ENCODE results near the gene KCNH1. TPM values are rescaled to one million over a fixed set of nuclear protein-coding genes. Genes with fewer than 3 reads are reported as not detected.
"Not testable (repeated sequence)": the region's sequence is repeated elsewhere in the genome, so short reads cannot be mapped to it uniquely, and the experiment has no call there.

KCNH1 gene
- polyA plus RNA-seq, 2 donors: 0.06 to 0.08 TPM

DNA sequence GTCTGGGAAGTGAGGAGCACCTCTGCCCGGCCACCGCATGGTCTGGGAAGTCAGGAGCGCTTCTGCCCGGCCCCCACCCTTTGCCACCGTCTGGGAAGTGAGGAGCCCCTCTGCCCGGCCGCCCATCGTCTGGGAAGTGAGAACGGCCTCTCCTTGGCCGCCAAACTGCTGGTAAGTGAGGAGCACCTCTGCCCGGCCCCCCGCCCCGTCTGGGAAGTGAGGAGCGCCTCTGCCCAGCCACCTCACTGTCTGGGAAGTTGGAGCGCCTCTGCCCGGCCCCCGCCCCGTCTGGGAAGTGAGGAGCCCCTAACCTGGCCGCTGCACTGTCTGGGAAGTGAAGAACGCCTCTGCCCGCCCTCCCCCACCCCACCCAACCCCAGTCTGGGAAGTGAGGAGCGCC, 22.6 kb downstream of the KCNH1 start:
- H3K4me1 ChIP-seq (ENCODE audit: control insufficient read depth in 2 of 2, insufficient read depth in 2 of 2, low read length in 1 of 2): no peaks in the 10 kb centered on the region
- WGBS, 2 donors: 89 to 93% methylated on average over 20 to 22 of the region's 22 CpGs
- H3K4me3 ChIP-seq (ENCODE audit: low read depth in 1 of 2, low read length in 2 of 2): no peak overlapping the region
- H3K27ac ChIP-seq (ENCODE audit: low read depth in 2 of 2, low read length in 1 of 2): no peak overlapping the region
- H3K36me3 ChIP-seq (ENCODE audit: control insufficient read depth in 2 of 2, insufficient read depth in 2 of 2, low read length in 1 of 2): no peaks in the 10 kb centered on the region
- no peaks in the 10 kb centered on the region for H3K9me3 ChIP-seq (ENCODE audit: control insufficient read depth in 2 of 2, insufficient read depth in 1 of 2, low read depth in 1 of 2, low read length in 1 of 2)
- H3K27me3 ChIP-seq (ENCODE audit: control insufficient read depth in 1 of 2, insufficient read depth in 2 of 2, low read length in 2 of 2): no peaks in the 10 kb centered on the region

GRCh38 chr1:211101481-211101880, 32.5 kb downstream of the KCNH1 start:
- Histone ChIP-seq H3K4me1 (ENCODE audit: control insufficient read depth in 2 of 2, insufficient read depth in 2 of 2, low read length in 1 of 2) (no peaks in the 10 kb centered on the region), H3K9me3 (ENCODE audit: control insufficient read depth in 2 of 2, insufficient read depth in 1 of 2, low read depth in 1 of 2, low read length in 1 of 2) (no peaks in the 10 kb centered on the region), H3K27ac (ENCODE audit: low read depth in 2 of 2, low read length in 1 of 2) (no peak overlapping the region), H3K36me3 (ENCODE audit: control insufficient read depth in 2 of 2, insufficient read depth in 2 of 2, low read length in 1 of 2) (no peaks in the 10 kb centered on the region), H3K27me3 (ENCODE audit: control insufficient read depth in 1 of 2, insufficient read depth in 2 of 2, low read length in 2 of 2) (no peaks in the 10 kb centered on the region), H3K4me3 (ENCODE audit: low read depth in 1 of 2, low read length in 2 of 2) (no peak overlapping the region)
- whole genome bisulfite sequencing, 2 donors: 46 to 64% methylated on average over 2 of the region's 2 CpGs

GRCh38 chr1:211099393-211099792, 34.6 kb downstream of the KCNH1 start:
- Histone ChIP-seq H3K27ac (ENCODE audit: low read depth in 2 of 2, low read length in 1 of 2) (no peak overlapping the region), H3K4me1 (ENCODE audit: control insufficient read depth in 2 of 2, insufficient read depth in 2 of 2, low read length in 1 of 2) (no peaks in the 10 kb centered on the region), H3K27me3 (ENCODE audit: control insufficient read depth in 1 of 2, insufficient read depth in 2 of 2, low read length in 2 of 2) (no peaks in the 10 kb centered on the region), H3K4me3 (ENCODE audit: low read depth in 1 of 2, low read length in 2 of 2) (no peak overlapping the region), H3K9me3 (ENCODE audit: control insufficient read depth in 2 of 2, insufficient read depth in 1 of 2, low read depth in 1 of 2, low read length in 1 of 2) (no peaks in the 10 kb centered on the region), H3K36me3 (ENCODE audit: control insufficient read depth in 2 of 2, insufficient read depth in 2 of 2, low read length in 1 of 2) (no peaks in the 10 kb centered on the region)
- 64 to 72% methylated on average over 5 of the region's 5 CpGs for WGBS, 2 donors

- no peak overlapping the region for H3K4me3 ChIP-seq (ENCODE audit: low read depth in 1 of 2, low read length in 2 of 2)
- H3K36me3 ChIP-seq (ENCODE audit: control insufficient read depth in 2 of 2, insufficient read depth in 2 of 2, low read length in 1 of 2): no peaks in the 10 kb centered on the region
- H3K27ac ChIP-seq (ENCODE audit: low read depth in 2 of 2, low read length in 1 of 2): no peak overlapping the region
- 76 to 80% methylated on average over 2 of the region's 2 CpGs for WGBS, 2 donors
- no peaks in the 10 kb centered on the region for H3K9me3 ChIP-seq (ENCODE audit: control insufficient read depth in 2 of 2, insufficient read depth in 1 of 2, low read depth in 1 of 2, low read length in 1 of 2)
- no peaks in the 10 kb centered on the region for H3K4me1 ChIP-seq (ENCODE audit: control insufficient read depth in 2 of 2, insufficient read depth in 2 of 2, low read length in 1 of 2)
- H3K27me3 ChIP-seq (ENCODE audit: control insufficient read depth in 1 of 2, insufficient read depth in 2 of 2, low read length in 2 of 2): no peaks in the 10 kb centered on the region
Measured at GRCh38 chr1:211095381-211095780, 38.6 kb downstream of the KCNH1 start.

DNA sequence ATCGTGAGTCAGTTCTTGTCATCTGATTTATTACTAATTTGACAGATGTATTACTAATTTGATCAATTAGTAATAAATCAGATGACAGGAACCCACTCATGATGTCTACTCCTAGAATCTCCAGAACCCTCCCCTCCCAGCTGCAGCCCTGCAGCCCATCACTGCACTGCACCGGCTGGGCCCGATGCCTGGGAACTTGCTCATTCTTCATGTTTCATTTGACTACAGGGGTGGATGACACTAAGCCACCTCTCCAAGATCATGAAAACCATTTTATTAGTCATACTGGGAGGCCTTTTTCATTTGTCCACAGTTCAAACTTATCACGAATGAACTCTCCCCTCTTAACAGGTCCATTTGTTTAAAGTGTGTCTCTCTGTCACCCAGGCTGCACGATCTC, 41.0 kb downstream of the KCNH1 start:
- 85 to 88% methylated on average over 5 of the region's 5 CpGs for WGBS, 2 donors
- no peaks in the 10 kb centered on the region for H3K9me3 ChIP-seq (ENCODE audit: control insufficient read depth in 2 of 2, insufficient read depth in 1 of 2, low read depth in 1 of 2, low read length in 1 of 2)
- H3K4me3 ChIP-seq (ENCODE audit: low read depth in 1 of 2, low read length in 2 of 2): no peak overlapping the region
- no peaks in the 10 kb centered on the region for H3K27me3 ChIP-seq (ENCODE audit: control insufficient read depth in 1 of 2, insufficient read depth in 2 of 2, low read length in 2 of 2)
- H3K4me1 ChIP-seq (ENCODE audit: control insufficient read depth in 2 of 2, insufficient read depth in 2 of 2, low read length in 1 of 2): no peaks in the 10 kb centered on the region
- H3K27ac ChIP-seq (ENCODE audit: low read depth in 2 of 2, low read length in 1 of 2): no peak overlapping the region
- no peaks in the 10 kb centered on the region for H3K36me3 ChIP-seq (ENCODE audit: control insufficient read depth in 2 of 2, insufficient read depth in 2 of 2, low read length in 1 of 2)

GRCh38 chr1:211091867-211092266, 42.1 kb downstream of the KCNH1 start:
- Histone ChIP-seq H3K9me3 (ENCODE audit: control insufficient read depth in 2 of 2, insufficient read depth in 1 of 2, low read depth in 1 of 2, low read length in 1 of 2) (no peaks in the 10 kb centered on the region), H3K4me1 (ENCODE audit: control insufficient read depth in 2 of 2, insufficient read depth in 2 of 2, low read length in 1 of 2) (no peaks in the 10 kb centered on the region), H3K4me3 (ENCODE audit: low read depth in 1 of 2, low read length in 2 of 2) (no peak overlapping the region), H3K36me3 (ENCODE audit: control insufficient read depth in 2 of 2, insufficient read depth in 2 of 2, low read length in 1 of 2) (no peaks in the 10 kb centered on the region), H3K27me3 (ENCODE audit: control insufficient read depth in 1 of 2, insufficient read depth in 2 of 2, low read length in 2 of 2) (no peaks in the 10 kb centered on the region), H3K27ac (ENCODE audit: low read depth in 2 of 2, low read length in 1 of 2) (no peak overlapping the region)
- WGBS, 2 donors: 78 to 83% methylated on average over 2 of the region's 2 CpGs

- no peaks in the 10 kb centered on the region for H3K9me3 ChIP-seq (ENCODE audit: control insufficient read depth in 2 of 2, insufficient read depth in 1 of 2, low read depth in 1 of 2, low read length in 1 of 2)
- no peak overlapping the region for H3K27ac ChIP-seq (ENCODE audit: low read depth in 2 of 2, low read length in 1 of 2)
- 47 to 52% methylated on average over 2 of the region's 2 CpGs for WGBS, 2 donors
- no peaks in the 10 kb centered on the region for H3K36me3 ChIP-seq (ENCODE audit: control insufficient read depth in 2 of 2, insufficient read depth in 2 of 2, low read length in 1 of 2)
- H3K4me1 ChIP-seq (ENCODE audit: control insufficient read depth in 2 of 2, insufficient read depth in 2 of 2, low read length in 1 of 2): no peaks in the 10 kb centered on the region
- H3K4me3 ChIP-seq (ENCODE audit: low read depth in 1 of 2, low read length in 2 of 2): no peak overlapping the region
- no peaks in the 10 kb centered on the region for H3K27me3 ChIP-seq (ENCODE audit: control insufficient read depth in 1 of 2, insufficient read depth in 2 of 2, low read length in 2 of 2)
Measured at GRCh38 chr1:211089536-211089935, 44.4 kb downstream of the KCNH1 start.

DNA sequence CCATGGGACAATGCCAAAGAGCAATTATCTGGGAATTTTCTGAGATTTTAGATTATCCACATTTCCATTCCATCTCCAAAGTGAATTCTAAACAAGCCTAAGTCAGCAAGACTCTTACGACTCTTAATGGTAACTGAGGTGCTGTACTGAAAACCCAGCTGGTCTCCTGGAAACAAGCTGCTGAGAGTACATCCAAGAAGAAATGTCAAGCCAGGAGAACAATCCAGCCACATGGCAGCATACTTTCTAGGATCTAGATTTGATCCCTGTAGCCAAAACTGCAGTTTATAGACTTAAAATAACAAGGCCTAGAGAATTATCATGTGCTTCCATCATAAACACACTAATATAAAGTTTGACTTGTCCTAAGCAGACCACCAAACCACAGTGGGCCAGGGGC, 45.8 kb downstream of the KCNH1 start:
- Histone ChIP-seq H3K9me3 (ENCODE audit: control insufficient read depth in 2 of 2, insufficient read depth in 1 of 2, low read depth in 1 of 2, low read length in 1 of 2) (no peaks in the 10 kb centered on the region), H3K27me3 (ENCODE audit: control insufficient read depth in 1 of 2, insufficient read depth in 2 of 2, low read length in 2 of 2) (no peaks in the 10 kb centered on the region), H3K27ac (ENCODE audit: low read depth in 2 of 2, low read length in 1 of 2) (no peak overlapping the region), H3K36me3 (ENCODE audit: control insufficient read depth in 2 of 2, insufficient read depth in 2 of 2, low read length in 1 of 2) (no peaks in the 10 kb centered on the region), H3K4me1 (ENCODE audit: control insufficient read depth in 2 of 2, insufficient read depth in 2 of 2, low read length in 1 of 2) (no peaks in the 10 kb centered on the region), H3K4me3 (ENCODE audit: low read depth in 1 of 2, low read length in 2 of 2) (no peak overlapping the region)
- 75 to 81% methylated on average over 1 of the region's 1 CpG for WGBS, 2 donors

- no peaks in the 10 kb centered on the region for H3K4me1 ChIP-seq (ENCODE audit: control insufficient read depth in 2 of 2, insufficient read depth in 2 of 2, low read length in 1 of 2)
- no peaks in the 10 kb centered on the region for H3K27me3 ChIP-seq (ENCODE audit: control insufficient read depth in 1 of 2, insufficient read depth in 2 of 2, low read length in 2 of 2)
- no peak overlapping the region for H3K4me3 ChIP-seq (ENCODE audit: low read depth in 1 of 2, low read length in 2 of 2)
- 42 to 51% methylated on average over 5 of the region's 5 CpGs for WGBS, 2 donors
- no peaks in the 10 kb centered on the region for H3K9me3 ChIP-seq (ENCODE audit: control insufficient read depth in 2 of 2, insufficient read depth in 1 of 2, low read depth in 1 of 2, low read length in 1 of 2)
- H3K27ac ChIP-seq (ENCODE audit: low read depth in 2 of 2, low read length in 1 of 2): no peak overlapping the region
- H3K36me3 ChIP-seq (ENCODE audit: control insufficient read depth in 2 of 2, insufficient read depth in 2 of 2, low read length in 1 of 2): no peaks in the 10 kb centered on the region
Measured at GRCh38 chr1:211082824-211083223, 51.1 kb downstream of the KCNH1 start.

GRCh38 chr1:211081447-211081846, 52.5 kb downstream of the KCNH1 start:
- H3K4me1 ChIP-seq (ENCODE audit: control insufficient read depth in 2 of 2, insufficient read depth in 2 of 2, low read length in 1 of 2); H3K36me3 ChIP-seq (ENCODE audit: control insufficient read depth in 2 of 2, insufficient read depth in 2 of 2, low read length in 1 of 2); H3K4me3 ChIP-seq (ENCODE audit: low read depth in 1 of 2, low read length in 2 of 2); H3K27me3 ChIP-seq (ENCODE audit: control insufficient read depth in 1 of 2, insufficient read depth in 2 of 2, low read length in 2 of 2); H3K9me3 ChIP-seq (ENCODE audit: control insufficient read depth in 2 of 2, insufficient read depth in 1 of 2, low read depth in 1 of 2, low read length in 1 of 2); H3K27ac ChIP-seq (ENCODE audit: low read depth in 2 of 2, low read length in 1 of 2): not testable (repeated sequence)
- WGBS, 2 donors: 82 to 92% methylated on average over 5 of the region's 5 CpGs
